ENCODE results near the gene DIAPH2.

The DIAPH2 gene

DNA sequence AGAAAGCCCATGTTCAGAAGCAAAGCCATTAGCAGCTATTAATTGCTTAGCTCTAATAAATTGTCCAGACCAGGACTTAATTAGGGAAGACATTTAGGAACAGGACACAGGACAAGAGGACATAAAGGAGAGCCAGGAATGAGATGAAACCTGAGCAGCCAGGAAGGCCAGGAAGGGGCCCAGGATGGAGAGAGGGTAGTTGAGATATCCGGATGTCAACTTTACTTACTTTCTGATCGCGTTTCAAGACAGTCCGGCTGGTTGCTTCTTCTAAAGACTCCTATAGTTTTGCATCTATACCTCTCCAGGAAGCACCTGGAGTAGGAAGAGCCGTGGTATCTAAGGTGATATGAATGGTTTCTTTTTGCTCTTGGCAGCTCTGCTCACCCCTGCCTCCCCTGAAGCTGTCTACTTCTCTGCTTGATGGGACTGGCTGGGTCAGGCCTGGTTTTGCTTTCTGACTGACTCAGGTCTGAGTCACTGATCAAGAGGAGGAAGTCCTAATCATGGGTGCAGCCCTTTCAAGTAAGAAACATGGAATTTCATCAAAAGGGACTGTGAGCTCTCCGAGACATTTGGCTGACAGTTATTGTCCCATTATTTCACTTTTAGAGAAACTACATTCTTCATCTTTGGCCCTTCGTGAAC is 932.4 kb downstream of the DIAPH2 start:
- peak; percentile 56 for DNase-seq (ENCODE audit: low read depth)
- TF ChIP-seq CTCF (IDR thresholded peaks at IDR 0.05; ENCODE audit: low read length, missing control alignments): no peak
- H3K4me3 ChIP-seq (replicated peaks; ENCODE audit: low read depth, low read length): no peak overlapping the region

DNA sequence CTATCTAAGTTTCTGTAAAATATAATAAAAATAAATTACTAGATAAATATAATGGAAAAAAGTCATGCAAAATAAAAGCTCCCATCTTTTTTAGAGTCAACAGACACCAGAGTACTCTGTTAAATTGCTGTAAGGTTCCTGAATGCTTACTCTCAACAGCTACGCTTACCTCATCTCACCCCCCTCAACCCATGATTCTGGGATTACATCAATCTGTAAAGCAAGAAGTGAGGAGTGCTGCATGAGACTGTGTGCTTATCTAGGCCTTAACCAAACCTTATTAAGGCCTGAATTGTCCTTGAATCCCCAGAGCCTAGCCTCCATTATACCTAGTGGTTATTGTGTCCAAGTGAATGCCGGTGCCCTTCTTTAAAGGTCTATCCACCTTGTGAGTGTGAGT is 934.9 kb downstream of the DIAPH2 start:
- H3K4me3 ChIP-seq (replicated peaks; ENCODE audit: low read depth, low read length): no peak overlapping the region
- DNase-seq (ENCODE audit: low read depth): no peak
- TF ChIP-seq CTCF (IDR thresholded peaks at IDR 0.05; ENCODE audit: low read length, missing control alignments): no peak

GRCh38 chrX:97622111-97622510 is 937.5 kb downstream of the DIAPH2 start:
- H3K4me3 ChIP-seq (replicated peaks; ENCODE audit: low read depth, low read length): no peak overlapping the region
- DNase-seq (ENCODE audit: low read depth): no peak
- no peak for TF ChIP-seq CTCF (IDR thresholded peaks at IDR 0.05; ENCODE audit: low read length, missing control alignments)

GRCh38 chrX:97628326-97628725 is 943.7 kb downstream of the DIAPH2 start:
- no peak overlapping the region for H3K4me3 ChIP-seq (replicated peaks; ENCODE audit: low read depth, low read length)
- TF ChIP-seq CTCF (IDR thresholded peaks at IDR 0.05; ENCODE audit: low read length, missing control alignments): no peak
- DNase-seq (ENCODE audit: low read depth): no peak

- H3K4me3 ChIP-seq (replicated peaks; ENCODE audit: low read depth, low read length): no peak overlapping the region
- no peak for DNase-seq (ENCODE audit: low read depth)
- TF ChIP-seq CTCF (IDR thresholded peaks at IDR 0.05; ENCODE audit: low read length, missing control alignments): no peak
Measured at GRCh38 chrX:97628807-97629596, 944.4 kb downstream of the DIAPH2 start.

- TF ChIP-seq CTCF (IDR thresholded peaks at IDR 0.05; ENCODE audit: low read length, missing control alignments): no peak
- H3K4me3 ChIP-seq (replicated peaks; ENCODE audit: low read depth, low read length): no peak overlapping the region
- DNase-seq (ENCODE audit: low read depth): no peak
Measured at GRCh38 chrX:97629597-97629985, 944.9 kb downstream of the DIAPH2 start.

Measured in fibroblast of pulmonary artery (primary cell).